Activated T-cell treated with anti-CD3 and anti-CD28 coated beads for 1 hour (primary cell): Measurements from ENCODE around the gene ZNF417.
"Not testable (repeated sequence)": the region's sequence is repeated elsewhere in the genome, so short reads cannot be mapped to it uniquely, and the experiment has no call there.

ENCODE experiments used
- DNase-seq: peaks from one replicate; pipeline ENCODE4 v3.0.0-alpha.2; 2020; ENCODE audit warnings: low read depth

Gene ZNF417

GRCh38 chr19:57887195-57887941, 29.0 kb downstream of the ZNF417 start:
- DNase-seq = no peak

- DNase-seq = no peak
Observed at GRCh38 chr19:57886046-57886445, 30.3 kb downstream of the ZNF417 start.

- not testable (repeated sequence) for DNase-seq
Observed at GRCh38 chr19:57873883-57874799, 42.3 kb downstream of the ZNF417 start.

- DNase-seq = no peak
Observed at GRCh38 chr19:57872450-57872849, 43.9 kb downstream of the ZNF417 start.

- DNase-seq = no peak
Observed at GRCh38 chr19:57870225-57870624, 46.2 kb downstream of the ZNF417 start.

- not testable (repeated sequence) for DNase-seq
Observed at GRCh38 chr19:57869655-57870054, 46.7 kb downstream of the ZNF417 start.

GRCh38 chr19:57867868-57868492, 48.4 kb downstream of the ZNF417 start:
- DNase-seq = no peak
